SHP77 treated with DMSO at 0.1 percent for 48 hours (cell line): ENCODE data around the gene TLX2.
"Not testable (repeated sequence)": the region's sequence is repeated elsewhere in the genome, so short reads cannot be mapped to it uniquely, and the experiment has no call there.

Experiments used
- DNase-seq: peaks from one replicate; lab custom pipeline; 2025; lab: John Stamatoyannopoulos, UW

TLX2 gene

DNA sequence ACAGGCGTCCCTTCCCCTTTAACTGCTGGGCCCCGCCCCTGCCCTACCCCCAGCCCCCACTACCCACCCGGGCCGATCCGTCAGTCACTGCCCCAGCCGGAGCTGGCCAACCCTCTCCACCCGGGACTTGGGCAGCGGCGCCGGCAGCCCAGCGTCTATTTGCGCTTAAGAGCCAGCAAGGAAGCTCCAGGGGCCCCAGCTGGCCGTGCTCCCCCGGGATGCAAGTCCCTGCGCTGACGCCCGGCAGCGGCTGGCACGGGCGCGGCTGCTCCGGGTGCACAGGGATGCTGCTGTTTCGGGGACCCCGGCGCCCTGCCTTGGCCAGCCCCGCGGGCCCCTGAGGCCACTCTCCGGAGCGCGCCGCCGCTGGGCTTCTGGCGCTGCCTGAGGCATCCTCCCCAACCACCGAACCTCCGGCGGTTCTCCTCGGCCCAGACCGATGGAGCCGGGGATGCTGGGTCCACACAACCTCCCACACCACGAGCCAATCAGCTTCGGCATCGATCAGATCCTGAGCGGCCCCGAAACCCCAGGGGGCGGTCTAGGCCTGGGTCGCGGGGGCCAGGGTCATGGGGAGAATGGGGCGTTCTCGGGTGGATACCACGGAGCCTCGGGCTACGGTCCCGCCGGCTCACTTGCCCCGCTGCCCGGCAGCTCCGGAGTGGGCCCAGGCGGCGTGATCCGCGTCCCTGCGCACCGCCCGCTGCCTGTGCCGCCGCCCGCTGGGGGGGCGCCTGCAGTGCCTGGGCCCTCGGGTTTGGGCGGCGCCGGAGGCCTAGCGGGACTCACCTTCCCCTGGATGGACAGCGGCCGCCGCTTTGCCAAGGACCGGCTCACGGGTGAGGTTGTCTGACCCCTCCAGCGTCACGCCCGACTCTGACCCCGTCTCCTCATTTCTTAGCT, at the start of gene TLX2:
TSS of gene TLX2 (plus strand) at position 83 of the 903 bp plus-strand sequence. CDS start at position 440, 357 bp downstream.
- DNase-seq: no peak

DNA sequence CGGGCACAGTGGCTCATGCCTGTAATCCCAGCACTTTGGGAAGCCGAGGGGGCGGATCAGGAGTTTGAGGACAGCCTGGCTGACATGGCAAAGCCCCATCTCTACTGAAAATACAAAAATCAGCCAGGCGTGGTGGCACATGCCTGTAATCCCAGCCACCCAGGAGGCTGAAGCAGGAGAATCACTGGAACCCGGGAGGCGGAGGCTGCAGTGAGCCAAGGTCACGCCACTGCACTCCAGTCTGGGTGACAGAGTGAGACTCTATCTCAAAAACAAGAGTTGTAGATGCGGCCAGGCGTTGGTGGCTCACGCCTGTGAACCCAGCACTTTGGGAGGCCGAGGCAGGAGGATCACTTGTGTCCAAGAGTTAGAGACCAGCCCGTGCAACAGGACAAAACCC, 43.5 kb upstream of the TLX2 start:
- not testable (repeated sequence) for DNase-seq

DNA sequence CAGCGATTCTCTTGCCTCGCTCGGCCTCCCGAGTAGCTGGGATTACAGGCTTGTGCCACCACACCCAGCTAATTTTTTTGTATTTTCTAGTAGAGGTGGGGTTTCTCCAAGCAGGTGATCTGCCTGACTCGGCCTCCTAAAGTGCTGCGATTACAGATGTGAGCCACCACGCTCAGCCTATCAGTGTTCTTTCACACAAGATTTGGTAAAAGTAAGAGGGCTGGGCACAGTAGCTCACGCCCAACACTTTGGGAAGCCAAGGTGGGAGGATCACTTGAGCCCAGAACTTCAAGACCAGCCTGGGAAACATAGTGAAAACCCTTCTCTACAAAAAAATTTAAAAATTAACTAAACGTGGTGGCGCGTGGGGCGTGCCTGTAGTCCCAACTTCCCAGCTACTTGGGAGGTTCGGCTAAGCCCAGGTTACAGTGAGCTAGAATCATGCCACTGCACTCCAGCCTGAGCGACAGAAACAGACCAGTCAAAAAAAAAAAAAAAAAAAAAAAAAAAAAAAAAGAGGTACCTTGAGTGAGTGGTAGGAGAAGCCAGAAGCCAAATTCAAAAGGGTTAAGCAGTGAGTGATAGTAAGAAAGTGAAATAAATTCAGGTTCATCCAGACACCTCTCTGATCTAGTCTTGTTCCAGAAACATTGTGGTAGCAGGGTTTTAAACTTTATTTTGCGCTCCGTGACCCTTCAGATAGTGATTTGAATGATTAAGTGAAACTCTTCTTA, 42.8 kb upstream of the TLX2 start:
- DNase-seq: no peak

DNA sequence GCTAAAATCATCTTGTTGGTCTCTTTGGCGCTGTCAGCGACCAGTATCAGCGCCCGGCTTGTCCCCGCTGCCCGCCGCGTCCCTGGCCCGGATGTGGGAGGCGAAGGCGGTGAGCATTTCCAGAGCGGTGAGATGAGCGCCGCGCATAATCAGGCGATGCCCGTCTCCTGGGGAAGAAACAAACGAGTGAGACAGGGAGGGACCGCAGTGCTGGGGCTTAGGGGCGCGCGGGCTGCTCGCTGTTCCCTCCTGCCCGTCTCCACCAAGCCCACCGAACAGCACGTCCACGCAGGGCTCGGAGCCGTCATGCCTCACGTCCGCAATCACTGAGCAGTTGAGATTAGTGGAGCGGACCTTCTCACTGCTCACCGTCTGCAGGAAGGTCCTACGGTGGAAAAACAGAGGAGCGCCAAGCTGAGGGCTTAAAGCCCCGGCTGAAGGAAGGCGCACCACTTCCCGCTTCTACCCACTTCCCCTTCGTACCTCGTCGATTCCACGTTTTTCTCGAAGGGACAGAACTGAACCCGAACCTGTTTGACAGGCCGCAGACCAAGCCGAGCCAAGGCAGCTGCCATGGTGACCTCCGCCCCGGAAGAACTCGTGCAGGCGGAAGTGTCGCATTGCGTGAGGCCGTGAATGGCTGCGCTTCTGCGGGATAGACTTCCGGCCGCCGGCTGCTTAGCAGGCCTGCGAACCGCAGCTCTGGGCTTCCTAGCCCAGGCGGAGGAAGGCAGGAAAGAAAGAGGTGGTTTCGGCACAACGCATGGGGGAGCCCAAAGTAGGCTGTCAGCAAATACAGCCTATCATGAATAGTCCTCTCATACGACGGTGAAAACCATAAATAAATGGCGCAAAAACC, 41.9 kb upstream of the TLX2 start, which contains the start of gene MRPL53:
TSS of gene MRPL53 (minus strand) at position 595 of the 859 bp plus-strand sequence. CDS start at position 575, 20 bp downstream.
- DNase-seq: peak; percentile 86

DNA sequence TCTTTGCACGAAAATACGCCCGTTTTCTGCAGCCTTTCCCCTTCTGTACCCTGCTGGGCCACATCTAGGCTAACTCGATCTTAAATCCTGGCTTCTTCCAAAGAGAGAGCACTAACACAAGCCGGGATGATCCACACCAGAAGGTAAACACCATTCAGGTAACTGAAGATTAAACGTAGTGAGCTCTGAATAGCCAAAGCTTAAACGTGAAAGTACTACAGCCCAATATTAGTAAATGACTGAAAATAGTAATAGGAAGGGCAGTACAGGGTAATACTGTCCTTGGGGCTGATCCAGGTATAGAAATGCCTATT, 41.3 kb upstream of the TLX2 start:
- no peak for DNase-seq

DNA sequence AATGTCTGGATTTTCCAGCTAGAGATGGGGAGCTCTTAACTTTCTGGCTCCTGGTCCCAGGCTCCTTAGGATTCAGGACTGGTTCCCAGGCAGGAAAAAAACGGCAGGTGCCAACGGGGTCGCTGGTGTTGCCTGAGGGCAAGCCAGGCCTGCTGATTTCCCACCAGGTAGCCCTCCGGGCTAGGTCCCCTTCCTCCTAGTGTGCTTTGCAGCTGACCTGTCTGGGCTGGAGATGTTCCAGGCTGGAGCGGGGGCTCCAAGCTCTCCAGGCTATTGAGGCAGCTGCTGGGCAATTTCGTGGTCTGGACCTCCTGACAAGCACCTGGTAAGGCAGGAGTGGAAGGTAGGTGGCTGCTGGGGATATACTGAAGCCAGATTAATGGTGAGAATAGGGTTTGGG, 39.8 kb upstream of the TLX2 start:
- DNase-seq: no peak

DNA sequence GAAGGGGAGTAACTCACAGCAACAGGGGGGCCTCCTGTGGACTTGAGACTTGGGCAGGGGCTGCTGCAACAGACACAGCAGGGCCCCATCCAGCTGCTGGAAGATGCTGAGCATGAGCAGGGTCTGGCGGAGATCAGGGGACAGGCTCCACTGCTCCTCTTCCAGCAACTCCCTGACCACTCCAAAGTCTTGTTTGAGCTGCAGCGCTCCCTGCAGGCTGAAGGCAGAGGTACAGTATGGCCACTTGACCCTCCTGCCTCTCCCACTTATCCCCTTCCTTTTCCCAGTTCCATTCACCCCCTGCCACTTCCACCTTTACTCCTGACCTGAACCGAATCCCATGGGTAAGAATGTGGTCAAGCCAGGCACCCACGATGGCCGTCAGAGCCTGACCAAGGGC, 39.4 kb upstream of the TLX2 start:
- no peak for DNase-seq

DNA sequence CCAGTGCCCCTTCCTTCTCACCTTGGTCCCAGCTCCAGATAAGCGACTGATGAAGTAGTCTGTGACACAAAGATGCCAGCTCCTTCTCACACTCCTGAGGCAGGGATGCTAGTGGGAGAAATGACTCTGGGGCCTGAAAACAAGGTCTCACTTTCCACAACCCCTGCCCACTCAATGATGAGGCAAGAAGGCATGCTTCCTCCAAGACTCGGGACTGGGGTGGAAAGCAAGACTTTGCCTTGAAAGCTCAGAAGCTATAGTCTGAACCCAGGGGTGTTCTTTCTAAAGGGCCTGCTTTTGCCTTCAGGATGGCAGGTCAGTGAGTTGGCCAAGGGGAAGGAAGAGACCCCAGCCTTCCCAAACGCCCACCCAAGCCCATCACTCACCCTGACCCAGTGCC, 32.8 kb upstream of the TLX2 start:
- DNase-seq: no peak

DNA sequence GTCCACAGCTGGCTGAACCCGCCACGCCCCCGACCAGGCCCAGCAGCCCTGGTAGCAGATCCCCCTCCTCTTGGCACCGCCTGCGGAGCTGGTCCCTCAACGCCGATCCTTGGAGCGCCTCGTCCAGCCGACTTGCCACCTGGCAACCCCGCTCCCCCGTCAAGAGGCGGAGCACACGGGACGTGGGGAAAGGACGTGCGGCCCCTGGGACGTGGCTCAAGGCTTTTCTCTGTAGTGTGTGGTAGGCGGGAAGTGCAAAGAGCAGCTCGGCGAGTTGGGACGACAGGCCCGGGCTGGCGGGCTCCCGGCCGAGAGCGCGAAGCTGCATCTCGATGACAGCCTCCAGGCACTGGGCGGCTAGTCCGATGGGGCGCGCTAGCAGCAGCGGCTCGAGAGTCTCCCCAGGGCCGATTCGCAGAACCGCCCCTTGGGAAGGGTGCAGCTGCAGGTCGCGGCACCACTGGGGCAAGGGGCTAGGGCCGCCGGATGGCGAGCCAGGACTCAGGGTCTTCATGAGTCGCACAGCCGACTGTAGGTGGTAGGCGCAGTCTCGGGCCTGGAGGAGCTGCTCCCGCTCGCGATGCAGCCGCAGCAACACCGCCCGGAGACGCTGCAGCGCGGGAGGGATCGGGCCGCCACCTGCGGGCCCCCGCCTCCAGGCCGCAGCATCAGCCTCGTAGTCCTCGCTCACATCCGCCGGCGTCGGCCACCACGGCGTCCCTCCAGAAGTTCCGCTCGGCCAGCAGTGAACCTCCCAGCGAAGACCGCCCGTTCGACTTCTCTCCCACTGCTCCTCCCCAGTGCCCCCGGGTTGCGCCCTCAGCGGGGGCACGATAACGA, 32.1 kb upstream of the TLX2 start:
- no peak for DNase-seq

DNA sequence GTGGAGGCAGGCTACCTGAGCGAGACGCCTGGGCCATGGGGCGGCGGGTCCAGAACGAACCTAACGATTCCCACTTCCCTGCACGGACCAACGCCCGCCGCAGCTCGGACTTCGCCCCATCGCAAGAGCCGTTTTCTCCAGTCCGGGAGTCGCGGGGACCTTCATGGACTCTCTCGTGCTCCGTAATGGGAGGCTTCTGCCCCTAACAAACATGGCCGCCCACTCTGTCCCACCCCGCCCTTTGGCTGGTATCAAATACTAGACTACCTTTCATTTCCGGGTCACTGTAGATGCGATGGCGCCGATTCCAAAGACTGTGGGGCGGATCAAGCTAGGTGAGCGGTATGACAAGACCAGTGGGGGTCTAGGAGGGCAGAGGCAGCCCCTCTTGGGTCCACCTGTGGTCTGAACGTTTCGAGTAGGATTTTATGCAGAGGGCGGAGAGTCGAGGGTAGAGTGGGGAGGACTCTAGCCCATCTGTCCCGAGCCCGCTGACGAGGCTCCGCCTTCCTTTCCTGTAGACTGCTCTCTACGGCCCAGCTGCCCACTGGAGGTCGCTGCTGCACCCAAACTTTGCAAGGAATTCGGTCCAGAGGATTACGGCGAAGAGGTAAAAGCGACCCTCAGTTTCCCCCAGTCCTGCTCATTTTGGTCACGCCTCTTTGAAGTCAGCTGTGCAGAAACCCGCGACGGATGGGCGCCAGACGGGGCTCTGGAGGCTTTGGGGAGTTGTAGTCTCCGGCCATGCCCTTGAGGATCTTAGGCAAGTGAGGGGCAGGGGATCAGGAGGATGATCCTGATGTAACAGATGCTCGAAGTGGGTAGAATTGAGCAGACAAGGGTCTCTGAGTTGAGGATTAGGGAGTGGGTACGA, 31.2 kb upstream of the TLX2 start, which contains the start of the genes CCDC142 and TTC31:
TSS of gene CCDC142 (minus strand) at position 198 of the 874 bp plus-strand sequence. CDS start at position 37, 161 bp downstream.
TSS of gene TTC31 (plus strand) at position 281 of the 874 bp plus-strand sequence. CDS start at position 296, 15 bp downstream.
- peak; percentile 95 for DNase-seq

DNA sequence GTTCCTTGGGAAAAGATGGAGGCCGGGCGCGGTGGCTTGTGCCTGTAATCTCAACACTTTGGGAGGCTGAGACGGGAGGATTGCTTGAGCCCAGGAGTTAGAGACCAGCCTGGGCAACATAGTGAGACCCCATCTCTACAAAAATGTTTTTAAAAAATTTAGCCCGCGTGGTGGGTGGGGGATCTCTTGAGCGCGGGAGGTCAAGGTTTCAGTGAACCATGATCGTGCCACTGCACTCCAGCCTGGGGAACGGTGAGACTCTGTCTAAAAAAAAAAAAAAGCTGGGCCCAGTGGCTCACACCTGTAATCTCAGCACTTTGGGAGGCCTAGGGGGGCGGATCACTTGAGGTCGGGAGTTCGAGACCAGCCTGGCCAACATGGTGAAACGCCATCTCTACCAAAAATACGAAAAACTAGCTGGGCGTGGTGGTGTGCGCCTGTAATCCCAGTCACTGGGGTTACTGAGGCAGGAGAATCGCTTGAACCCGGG, 30.5 kb upstream of the TLX2 start:
- DNase-seq: not testable (repeated sequence)

DNA sequence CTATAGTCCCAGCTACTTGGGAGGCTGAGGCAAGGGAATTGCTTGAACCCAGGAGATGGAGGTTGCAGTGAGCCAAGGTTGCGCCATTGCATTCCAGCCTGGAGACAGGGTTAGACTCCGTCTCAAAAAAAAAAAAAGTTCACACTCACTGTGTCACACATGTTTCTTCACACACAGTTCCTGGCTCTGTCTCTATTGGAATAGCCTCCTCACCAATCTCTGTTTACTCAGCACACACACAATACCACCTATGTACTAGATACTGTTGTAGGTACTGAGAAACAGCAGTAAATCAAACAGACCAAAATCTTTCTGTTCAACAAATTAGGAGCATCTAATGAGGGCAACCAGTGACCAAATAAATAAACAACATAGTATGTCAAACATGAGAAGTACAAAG, 28.1 kb upstream of the TLX2 start:
- DNase-seq: no peak

DNA sequence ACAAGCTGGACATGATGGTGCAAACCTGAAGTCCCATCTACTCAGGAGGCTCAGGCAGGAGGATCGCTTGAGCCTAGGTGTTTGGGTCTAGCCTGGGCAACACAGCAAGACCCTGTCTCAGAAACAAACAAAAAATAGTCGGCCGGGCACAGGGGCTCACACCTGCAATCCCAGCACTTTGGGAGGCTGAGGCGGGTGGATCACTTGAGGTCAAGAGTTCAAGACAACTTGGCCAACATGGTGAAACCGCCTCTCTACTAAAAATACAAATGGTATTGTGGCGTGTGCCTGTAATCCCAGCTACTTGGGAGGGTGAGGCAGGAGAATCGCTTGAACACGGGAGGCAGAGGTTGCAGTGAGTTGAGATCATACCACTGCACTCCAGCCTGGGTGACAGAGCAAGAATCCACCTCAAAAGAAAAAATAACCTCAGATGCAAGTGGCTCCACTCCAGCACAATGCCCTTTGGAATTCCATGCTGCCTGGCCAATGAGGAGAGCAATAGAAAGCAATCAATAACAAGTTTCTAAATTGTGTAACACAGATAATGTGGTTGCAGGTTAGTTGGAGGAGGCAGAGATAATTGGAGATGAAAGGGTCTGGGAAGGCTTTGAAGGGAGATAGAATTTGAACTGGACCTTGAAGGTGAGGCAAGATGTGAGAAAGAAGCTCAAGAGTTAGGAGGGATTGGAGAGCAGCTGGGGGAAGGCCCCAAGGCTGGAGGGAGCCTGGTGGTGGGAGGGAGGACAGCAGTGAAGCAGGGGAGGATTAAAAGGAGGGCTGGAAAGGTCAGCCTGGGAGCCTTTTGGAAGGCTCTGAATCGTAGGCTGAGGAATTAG, 25.4 kb upstream of the TLX2 start:
- no peak for DNase-seq

DNA sequence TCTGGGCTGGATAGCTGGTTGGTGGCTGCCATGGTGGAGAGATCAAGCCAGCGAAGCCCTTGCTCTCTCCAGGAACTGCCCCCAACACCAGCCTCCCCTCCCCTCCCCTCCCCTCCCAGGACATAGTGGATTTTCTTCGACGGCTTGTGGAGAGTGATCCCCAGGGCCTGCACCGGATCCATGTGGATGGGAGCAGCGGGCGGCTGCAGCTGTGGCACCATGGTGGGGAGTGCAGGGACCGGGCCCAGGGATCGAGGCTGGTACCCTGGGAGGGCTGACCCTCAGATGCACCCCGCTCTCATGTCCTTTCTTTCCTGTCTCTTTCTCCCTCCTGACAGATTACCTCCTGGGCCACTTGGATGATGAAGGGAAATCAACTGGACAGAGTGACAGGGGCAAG, 24.3 kb upstream of the TLX2 start:
- no peak for DNase-seq

DNA sequence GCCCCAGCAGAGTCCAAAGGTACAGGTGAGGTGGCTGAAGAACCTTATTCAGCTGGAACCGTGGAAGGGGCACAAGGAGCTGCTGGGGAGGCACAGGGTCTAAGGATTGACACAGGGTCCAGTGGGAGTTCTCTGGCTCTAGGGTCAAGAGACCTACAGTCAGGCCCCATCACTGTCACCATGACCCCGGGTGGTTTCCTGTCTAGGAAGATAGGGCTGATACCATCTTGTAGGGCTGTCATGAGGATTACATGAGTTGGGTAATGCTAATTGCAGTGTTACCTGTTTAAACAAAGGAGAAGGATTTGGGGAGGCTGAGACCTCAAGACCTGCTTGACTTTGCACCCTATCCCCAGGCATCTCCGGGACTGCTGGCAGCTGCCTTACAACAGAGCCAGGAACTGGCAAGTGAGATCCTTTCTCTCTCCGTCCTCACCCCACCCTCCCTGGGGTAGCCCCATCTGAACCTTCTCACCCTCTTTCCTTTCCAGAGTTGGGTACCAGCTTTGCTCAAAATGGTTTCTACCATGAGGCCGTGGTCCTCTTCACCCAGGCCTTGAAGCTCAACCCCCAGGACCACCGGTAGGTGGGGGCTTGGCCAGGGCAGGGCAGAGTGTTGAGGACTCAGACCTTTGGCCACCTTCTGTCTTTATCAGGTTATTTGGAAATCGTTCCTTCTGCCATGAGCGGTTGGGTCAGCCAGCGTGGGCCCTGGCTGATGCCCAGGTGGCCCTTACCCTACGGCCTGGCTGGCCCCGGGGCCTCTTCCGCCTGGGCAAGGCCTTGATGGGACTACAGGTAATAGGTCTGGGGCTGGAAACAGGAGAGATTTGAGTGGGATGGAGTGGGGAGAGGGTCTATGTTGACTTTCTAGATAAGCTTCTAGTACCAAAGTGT, 22.4 kb upstream of the TLX2 start:
- no peak for DNase-seq

DNA sequence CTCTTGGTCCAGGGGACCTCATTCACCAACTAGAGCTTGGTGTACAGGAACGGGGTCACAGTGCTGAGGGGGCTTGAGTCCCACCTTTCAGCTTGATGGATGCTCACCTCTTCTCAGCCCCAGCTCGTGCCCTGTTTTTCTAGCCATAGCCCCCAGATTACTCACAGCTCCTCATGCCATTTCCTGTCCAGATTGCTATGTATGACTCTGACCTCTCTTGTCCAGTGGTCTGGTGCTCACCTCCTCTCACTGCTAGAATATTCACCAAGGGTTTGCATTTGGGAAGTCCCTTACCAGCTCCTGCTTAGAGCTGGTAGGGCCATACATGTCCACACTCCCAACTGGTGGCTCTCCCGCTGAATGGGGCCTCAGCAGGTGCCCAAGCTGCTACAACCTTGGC, 20.7 kb upstream of the TLX2 start:
- DNase-seq: no peak

DNA sequence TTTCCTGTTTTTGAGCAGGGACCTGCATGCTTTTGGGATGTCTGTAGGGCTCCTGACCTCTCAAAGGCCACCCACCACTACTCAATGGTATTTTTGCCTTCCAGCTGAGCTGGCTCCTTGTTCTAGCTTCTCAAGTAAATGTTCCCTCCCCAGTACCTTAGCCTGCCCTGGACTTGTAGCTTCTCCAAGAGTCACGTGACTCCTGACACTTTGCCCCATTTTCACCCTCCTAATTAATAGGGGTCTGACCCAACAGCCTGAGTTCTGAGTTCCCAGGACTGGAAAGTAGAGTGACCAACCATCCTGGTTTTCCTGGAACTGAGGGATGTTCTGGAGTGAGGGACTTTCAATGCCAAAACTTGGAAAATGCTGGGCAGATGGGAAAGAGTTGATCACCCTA, 18.8 kb upstream of the TLX2 start:
- no peak for DNase-seq
